Pons (tissue), 1 donor: ENCODE measurements around the gene SHROOM3.
A peak's percentile ranks its signal among the peaks of the same experiment; 100 is the strongest.

Experiments
- DNase-seq: peaks from one replicate; pipeline ENCODE4 v3.0.0-alpha.2; 2016; ENCODE audit warnings: low spot score

Gene SHROOM3

DNA sequence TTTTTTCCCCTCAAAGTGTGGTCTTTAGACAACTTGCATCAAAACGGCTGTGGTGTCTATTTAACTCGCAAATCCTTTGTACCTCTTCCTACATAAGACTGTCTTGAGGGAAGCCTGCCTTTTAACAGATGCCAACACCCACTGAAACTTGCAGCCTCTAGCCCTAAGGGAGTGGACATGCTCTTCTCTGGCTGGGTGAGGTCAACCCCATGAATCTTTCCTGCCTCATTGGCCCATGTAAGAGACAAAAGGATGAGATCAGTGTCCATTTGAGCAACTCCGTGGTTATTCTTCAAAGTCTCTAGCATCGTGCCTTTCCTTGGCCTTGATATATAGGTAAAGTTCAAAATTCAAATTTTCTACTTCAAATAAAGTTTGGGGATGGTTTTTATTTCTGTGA lies 134.7 kb downstream of the SHROOM3 start:
- DNase-seq, result no peak

- no peak for DNase-seq
Measured at GRCh38 chr4:76570141-76570973, 135.3 kb downstream of the SHROOM3 start.

GRCh38 chr4:76571274-76571673 lies 136.2 kb downstream of the SHROOM3 start:
- DNase-seq, result no peak

DNA sequence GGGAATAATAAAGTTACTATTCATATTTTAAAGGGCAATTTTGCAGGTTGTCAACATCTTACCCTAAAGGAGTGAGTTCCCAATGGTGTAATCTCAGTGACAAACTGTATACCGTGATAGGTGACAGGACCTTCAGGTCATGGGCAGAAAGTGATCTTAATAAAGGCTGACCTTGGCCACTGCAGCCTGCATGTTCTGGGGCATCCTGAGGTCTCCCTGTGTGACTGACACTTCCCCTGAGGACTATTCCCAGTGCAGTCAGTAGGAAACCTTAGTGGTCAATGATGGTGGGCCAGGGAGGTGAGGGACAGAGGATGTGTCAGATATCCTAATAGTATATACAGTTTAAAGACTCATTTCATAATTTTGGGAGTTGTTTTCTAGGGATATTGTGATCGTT lies 137.2 kb downstream of the SHROOM3 start:
- DNase-seq, result no peak

DNA sequence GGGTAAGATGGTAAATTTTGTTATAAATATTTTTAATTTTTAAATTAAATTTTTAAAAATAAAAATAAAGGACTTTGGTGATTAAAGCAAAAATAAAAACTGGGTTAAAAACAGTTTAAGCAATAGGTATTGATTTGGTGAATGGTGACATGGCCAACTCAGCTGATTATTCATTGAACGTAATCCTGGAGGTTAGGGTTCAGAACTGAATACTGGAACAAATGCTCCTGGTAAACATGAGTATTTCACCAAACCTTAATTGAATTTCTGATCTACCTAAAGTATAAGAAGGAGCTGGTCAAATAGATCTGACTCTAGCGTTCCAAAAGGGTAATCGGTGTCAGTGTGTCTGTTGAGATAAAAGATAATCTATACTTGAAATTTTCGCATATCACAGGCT lies 141.8 kb downstream of the SHROOM3 start:
- DNase-seq, result no peak

- DNase-seq, result no peak
Measured at GRCh38 chr4:76578002-76578560, 143.1 kb downstream of the SHROOM3 start.

DNA sequence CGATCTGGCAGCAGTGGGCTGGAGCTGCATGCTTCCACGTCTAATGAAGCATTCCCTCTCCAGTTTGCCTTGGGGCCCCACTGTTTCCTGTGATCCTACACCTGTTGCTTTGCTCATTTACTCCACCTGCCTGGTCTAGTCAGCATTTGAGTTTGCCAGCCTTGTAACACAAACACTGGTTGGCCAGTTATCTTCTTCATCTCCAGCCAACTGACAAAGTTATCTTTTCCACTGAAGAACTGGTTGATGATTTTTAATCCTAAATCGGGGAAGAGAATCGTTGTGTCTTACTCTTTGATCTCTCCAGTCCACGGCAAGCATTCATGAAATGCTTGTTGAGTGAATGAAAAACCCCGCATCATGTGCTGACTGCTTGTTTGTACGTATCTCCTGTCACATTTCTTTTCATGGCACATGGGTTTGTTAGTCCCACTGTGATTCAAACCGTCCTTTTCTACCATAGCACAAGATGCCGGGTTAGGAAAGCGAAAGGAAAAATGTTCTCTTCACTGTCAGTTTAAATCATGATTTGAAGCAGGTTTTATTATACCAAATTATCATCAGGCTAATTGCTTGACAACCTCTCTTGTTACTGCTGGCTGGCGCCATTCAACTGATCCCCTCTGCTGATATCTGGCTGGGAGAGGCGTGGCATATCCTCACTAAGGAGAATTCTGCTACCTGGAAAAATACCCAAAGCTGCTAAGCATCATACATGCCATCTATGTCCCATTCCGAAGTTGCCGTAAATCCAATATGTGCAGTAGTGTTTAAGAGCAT lies 144.8 kb downstream of the SHROOM3 start:
- DNase-seq, result no peak

- DNase-seq, result no peak
Measured at GRCh38 chr4:76581077-76581962, 146.3 kb downstream of the SHROOM3 start.

DNA sequence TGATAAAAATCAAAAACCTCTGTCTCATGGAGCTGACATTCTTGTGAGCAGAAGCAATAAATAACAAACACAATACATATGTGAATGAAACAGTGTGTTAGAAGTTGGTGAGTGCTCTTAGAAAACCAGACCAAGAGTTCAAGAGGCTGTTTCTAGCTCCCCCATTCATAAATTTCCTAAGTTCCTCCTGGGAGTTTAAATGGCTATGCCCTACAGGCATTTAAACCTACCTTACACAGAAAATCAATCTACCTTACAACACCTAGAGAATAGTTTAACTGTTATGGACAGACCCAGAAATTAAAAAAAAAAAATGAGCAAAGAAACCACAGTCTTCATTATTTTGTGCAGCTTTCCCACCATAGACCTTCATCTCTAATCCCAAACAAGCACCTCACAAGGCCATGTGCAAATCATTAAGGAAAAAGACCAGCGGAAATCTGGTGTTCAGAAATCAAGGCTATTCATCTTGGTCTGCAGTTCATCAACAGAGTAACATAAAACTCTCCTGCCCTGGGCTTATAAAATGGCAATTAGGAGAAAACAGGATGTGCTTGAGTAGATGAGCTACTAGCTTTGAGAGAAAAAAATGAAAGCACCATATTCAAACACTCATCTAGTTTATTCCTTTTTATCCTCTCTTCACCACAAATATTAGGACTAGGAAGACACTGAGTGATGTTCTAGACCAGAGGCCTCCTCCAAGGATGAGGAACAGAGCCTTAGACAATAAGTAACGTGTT lies 147.2 kb downstream of the SHROOM3 start:
- no peak for DNase-seq

DNA sequence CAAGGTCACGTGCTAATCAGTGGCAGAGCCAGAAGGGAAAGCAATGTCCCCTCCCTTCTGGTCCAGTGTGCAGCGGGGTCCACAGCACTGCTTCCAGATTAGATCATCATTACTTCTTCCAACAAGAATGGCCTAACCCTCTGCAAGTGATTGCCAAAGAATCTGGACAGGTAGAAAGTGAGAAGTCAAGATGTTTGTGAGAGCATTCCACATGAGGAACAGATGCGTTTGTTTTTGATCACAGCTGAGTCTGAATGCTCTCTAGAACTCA lies 147.7 kb downstream of the SHROOM3 start:
- no peak for DNase-seq

DNA sequence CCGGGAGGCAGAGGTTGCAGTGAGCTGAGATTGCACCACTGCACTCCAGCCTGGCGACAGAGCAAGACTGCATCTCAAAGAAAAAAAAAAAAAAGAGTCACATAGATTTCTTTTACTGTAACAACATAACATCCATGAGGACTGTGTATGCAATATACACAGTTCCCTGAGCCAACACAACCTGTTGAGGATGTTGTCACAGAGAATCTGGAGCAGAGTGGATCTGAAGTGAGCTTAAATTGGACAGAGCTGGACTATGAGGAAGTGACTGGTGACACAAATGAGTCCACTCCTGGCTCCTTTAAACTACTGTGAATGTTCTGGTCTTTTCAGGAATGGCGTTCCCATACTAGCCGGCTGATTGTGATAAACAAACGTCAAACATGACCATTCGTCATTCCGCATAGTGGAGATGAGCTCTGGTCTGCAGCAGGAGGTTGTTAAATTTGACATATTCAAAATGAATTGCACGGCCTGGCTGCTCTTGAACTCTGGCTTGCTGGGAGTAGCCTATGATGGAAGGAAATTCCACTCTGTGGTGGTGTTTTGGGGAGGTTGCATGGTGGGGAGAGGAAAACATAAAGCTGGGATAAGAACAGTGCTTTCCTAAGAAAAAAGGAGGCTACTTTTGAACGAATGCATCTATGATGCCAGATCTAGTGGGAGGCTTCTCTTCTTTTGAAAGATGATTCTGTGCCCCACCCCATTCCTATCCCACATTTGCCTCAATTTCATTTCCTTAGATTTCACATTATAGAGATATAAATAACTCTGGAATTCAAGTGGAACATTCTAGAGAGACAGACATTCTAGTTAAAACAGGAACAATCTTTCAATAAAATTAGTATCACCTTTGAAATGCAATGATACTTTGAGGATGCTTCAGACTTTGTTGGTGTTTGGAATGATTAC lies 149.5 kb downstream of the SHROOM3 start:
- no peak for DNase-seq

DNA sequence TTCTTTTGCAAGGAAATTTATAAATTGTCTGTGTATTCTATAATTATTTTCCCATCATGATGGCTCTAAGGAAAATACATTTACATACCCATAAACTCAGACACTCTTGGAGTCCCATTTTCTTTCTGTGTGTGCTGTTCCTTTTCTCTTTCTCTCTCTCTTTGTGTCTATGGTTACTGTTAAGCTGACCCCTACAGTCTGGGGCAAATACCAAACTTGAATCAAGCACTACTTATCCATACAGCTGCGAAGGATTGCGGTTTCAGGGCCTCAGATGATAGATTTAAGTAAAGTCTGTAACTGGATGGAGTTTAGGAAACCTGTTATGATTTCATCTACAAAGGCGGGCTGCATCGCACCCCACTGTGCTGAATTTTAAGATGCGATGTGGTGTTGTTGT lies 150.2 kb downstream of the SHROOM3 start:
- DNase-seq, result no peak

- DNase-seq, result peak; percentile 21
Measured at GRCh38 chr4:76585897-76586360, 150.9 kb downstream of the SHROOM3 start.

DNA sequence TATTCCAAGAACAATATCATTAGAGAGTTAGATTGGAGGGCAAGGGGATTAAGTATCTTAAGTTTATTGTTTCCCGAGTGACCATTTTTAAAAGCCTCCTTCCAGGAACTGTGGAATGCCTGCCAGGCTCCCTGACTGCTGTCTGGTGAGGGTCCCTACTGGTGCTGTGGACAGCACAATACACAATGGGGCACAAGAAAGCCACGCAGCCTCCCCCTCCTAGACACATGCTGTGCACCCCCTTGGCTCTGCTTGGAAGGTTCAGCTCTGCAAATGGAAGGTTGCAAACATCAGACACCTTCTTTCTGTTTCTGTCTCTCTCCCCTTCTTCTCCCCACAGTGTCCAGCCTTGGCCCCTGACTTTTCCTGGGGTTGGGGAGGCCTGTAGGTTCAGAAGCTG lies 153.2 kb downstream of the SHROOM3 start:
- no peak for DNase-seq

DNA sequence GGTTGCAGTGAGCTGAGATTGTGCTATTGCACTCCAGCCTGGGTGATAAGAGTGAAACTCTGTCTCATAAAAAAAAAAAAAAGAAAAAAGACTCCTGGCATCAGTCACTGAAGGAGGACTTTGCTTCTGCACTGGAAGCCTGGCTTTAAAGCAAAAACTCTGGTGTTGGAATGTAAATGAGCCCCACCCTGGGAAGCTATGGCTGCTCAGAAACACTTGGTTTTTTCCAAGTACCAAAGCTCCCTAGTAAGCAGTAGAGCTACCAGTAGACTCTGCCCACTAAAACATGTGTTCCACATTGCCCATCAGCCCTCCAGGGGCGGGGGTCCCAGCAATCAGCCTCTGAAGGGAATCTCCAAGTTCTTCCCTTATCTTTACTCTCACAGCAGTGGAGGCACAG lies 154.4 kb downstream of the SHROOM3 start:
- DNase-seq, result no peak

DNA sequence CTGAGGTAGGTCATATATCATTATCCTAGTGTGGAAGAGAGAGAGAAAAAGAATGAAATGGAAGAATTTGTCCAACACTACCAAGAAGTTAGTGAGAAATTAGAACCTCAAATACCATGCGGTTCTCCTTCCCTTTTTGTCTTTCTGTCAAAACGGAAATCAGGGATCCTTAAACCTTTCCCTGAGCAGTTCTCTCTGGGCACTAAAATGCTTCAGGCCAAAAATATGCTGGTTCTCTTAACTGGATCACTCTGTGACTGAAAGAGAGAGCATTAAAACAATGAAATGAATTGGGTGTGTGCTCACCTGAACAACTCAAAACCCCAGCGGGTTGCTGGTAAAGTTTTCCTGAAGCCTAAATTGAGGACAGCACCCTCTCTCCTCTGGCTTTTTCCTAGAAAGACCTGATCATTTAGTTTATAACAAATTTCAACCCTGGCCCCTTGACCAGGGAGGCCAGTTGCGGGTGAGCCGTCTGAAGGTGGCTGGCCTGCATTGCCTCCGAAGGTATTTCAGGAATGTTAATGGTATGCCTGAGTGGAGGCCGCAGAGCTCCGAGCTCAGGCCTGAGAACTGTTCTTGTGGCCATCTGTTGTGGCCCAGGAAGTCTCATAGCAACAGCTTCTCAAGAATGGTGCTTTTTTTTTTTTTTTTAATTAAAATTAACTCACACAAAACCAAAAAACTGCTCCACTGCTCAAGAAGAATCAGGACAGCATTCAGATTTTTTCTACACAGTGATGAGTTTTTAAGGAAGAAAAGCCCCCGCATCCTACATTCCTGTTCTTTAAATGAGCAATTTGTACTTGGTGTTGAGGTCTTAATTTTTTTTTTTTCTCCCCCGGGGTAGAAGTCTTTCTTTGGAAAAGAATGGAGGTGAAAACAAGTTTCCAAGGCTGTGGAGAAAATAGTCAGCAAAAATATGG lies 155.1 kb downstream of the SHROOM3 start:
- no peak for DNase-seq

DNA sequence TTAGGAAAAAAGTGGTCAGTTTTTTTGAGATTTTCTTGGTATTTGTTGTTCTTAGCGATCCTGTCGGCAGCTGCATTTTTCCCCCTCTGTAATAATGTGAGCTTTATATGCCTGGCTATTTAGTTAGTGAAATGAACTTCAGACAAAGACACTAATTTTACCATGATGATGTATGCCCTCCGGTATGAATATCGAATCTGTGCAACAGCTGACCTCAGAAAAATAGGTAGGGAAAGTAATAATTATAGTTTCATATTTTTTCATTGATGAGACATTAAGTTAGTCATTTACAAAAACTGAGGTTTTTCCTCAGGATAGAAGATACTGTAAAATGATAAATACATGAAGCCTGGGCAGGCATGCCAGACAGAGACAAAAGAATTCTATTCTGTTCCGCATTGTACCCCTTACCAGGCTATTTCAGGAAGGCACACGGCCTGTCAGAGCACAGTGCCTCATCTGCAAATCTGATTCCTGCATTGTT lies 155.8 kb downstream of the SHROOM3 start:
- no peak for DNase-seq

DNA sequence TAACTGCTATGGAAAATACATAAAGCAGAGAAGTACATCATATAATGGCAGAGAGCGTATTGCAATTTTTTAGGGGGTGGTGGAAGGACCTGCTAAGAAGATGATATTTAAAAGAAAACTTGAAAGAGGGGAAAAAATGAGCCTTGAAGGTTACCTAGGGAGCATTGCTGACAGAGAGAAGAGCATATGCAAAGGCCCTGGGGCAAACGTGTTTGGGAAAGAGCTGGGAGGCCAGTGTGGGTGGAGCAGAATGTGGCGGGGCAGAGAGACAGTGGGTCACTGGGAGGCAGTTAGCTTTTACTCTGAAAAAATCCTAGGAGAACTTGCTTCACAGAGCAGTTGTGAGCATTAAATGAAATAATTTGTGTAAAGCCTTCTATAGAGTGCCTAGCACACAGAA lies 157.0 kb downstream of the SHROOM3 start:
- no peak for DNase-seq

- no peak for DNase-seq
Measured at GRCh38 chr4:76592460-76592859, 157.4 kb downstream of the SHROOM3 start.
